Brain microvascular endothelial cell (primary cell): ENCODE results near the gene SRCAP.

Experiments used
- DNase-seq: peaks from one replicate; pipeline ENCODE4 v3.0.0-alpha.2; 2020
- H3K27ac ChIP-seq: fragments of 250-450 bp; sonication (Bioruptor Pico); 2 replicates; pipeline ENCODE4 v1.5.1; 2020; ENCODE audit warnings: mild to moderate bottlenecking, moderate library complexity
- H3K27me3 ChIP-seq: fragments of 250-450 bp; sonication (Bioruptor Pico); replicated peaks from 2 replicates; pipeline ENCODE4 v1.5.1; 2020; ENCODE audit warnings: mild to moderate bottlenecking
- H3K36me3 ChIP-seq: fragments of 250-450 bp; sonication (Bioruptor Pico); replicated peaks from 2 replicates; pipeline ENCODE4 v1.5.1; 2020; ENCODE audit warnings: mild to moderate bottlenecking
- H3K4me3 ChIP-seq: 2 replicates; pipeline ENCODE4 v1.5.1; 2011; ENCODE audit warnings: low read depth, mild to moderate bottlenecking, control low read depth, low read length, moderate library complexity
- CTCF ChIP-seq: IDR thresholded peaks from 2 replicates; pipeline ENCODE4 v1.5.1; 2011; ENCODE audit warnings: low read depth, mild to moderate bottlenecking, moderate library complexity, low read length, control low read depth, inconsistent platforms; ENCODE audit errors: missing control alignments
- in situ Hi-C: cut with HindIII; loops from 2 replicates; pipeline ENCODE4 v1.10.0; 2017; ENCODE audit warnings: low sequenced_read_pairs, low pct_ligation_motif_present

Gene SRCAP

DNA sequence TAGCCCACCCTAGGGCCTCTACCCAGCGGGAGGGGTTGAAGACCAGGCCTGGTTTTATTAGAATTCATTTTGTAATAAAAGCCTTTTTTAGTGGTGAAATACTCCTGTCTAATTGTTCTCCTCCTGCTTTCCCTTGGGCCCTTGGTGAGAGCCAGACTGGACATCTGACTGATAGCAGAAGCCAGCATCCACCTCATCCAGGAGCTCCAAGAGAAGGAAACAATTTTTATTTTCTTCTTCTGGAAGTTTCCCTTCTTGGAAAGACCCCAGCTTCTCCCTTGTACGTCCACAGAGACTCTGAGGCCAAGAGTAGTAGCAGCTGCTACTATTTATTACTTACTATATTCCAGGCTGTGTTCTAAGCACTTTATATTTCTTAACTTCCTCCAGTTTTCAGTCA, 45.2 kb downstream of the SRCAP start:
- no peak for TF ChIP-seq CTCF
- H3K36me3 ChIP-seq = peaks cover 43% of the 10 kb centered on the region
- H3K4me3 ChIP-seq = no peak overlapping the region
- in situ Hi-C loops = no loop called here
- no peaks in the 10 kb centered on the region for H3K27me3 ChIP-seq
- no peak for DNase-seq
- H3K27ac ChIP-seq = no peak overlapping the region

GRCh38 chr16:30745082-30745481, 46.1 kb downstream of the SRCAP start:
- Histone ChIP-seq H3K36me3 (peaks cover 37% of the 10 kb centered on the region), H3K4me3 (no peak overlapping the region), H3K27me3 (no peaks in the 10 kb centered on the region), H3K27ac (no peak overlapping the region)
- in situ Hi-C loops = no loop called here
- no peak for TF ChIP-seq CTCF
- DNase-seq = no peak

DNA sequence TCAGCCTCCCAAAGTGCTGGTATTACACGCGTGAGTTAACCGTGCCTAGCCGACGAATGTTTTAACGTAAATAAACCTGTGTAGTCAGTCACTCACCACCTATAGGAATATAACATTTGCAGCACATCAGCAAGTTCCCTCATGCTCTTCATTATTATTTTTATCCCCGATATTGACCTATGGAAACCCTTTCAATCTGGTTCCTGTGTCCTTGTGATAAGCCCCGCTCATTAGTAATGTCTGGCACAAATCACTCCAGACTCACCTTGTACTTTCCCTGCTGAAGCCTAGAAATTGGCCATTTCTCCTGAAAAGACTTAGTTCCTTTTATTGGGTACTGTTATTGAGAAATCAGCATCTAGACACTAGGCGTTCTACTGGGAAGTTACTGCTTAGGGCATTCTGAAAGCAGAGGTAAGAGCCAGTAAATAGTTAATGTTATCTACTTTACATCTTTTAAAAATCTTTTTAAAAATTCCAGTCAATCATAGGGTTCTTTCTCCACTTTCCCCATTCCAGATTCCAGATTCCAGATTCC, 47.7 kb downstream of the SRCAP start:
- Histone ChIP-seq H3K4me3 (no peak overlapping the region), H3K27ac (no peak overlapping the region), H3K36me3 (peaks cover 33% of the 10 kb centered on the region), H3K27me3 (no peaks in the 10 kb centered on the region)
- TF ChIP-seq CTCF = no peak
- no peak for DNase-seq
- in situ Hi-C loops = no loop called here

DNA sequence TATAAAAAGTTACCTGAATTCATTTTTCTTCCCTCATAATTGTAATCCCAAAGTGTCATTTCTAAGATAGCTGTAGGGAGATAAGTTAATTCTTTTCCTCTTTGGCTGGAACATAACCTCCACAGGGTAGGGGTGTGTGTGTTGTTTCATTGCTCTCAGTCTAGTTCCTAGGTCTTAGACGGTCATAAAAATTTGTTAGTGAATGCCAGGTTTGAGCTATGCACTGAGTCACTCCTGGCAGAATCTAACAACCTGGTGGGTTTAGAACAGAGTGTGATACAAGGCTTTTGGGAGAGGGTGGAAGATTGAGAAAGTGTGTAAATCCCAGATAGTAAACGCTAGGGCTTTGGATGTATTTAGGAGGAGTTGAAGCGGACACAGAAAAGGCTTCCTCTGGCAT, 48.4 kb downstream of the SRCAP start:
- TF ChIP-seq CTCF = no peak
- H3K27ac ChIP-seq = no peak overlapping the region
- H3K4me3 ChIP-seq = peak overlapping the region; percentile 84
- in situ Hi-C loops = no loop called here
- peaks cover 26% of the 10 kb centered on the region for H3K36me3 ChIP-seq
- DNase-seq = no peak
- no peaks in the 10 kb centered on the region for H3K27me3 ChIP-seq

DNA sequence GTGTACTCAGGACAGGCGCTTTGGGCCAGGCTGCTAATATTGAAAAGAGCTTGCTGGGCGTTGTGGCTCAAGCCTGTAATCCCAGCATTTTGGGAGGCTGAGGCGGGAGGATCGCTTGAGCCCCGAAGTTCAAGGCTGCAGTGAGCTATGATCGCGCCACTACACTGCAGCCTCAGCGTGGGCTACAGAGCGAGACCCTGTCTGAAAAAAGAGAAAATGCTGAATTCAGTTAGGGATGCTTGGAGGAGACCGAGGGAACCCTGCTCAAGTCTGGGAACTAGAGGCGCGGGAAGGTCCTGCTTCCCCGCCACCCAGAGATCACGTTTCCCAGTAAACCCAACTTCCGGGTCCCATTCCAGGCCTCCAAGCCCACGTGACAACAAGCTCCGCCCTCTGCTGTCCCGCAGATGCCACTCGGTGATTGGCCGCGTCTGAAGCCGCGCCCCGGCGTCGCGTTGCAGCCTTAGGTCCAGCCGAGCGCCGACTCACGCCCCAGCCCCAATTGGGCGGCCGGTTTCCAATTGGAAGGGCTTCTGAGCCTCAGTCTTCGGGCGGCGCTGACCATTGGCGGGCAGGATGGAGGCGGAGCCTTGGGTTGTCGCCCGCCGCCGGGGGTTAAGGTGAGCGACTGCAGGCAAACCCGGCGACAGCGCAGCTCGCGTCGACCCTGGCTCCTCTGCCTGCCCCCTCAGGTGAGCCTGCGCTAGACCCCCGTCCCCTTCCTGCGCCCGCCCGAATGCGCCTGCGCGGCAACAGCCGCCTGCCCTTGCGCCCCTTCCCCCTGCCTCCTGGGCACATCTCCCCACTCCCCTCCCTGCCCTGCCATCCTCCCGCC, 49.0 kb downstream of the SRCAP start, which contains the start of gene PHKG2:
Gene PHKG2, plus strand, starts transcription at position 627 of the 835 bp plus-strand sequence. CDS start 396 bp downstream, outside the sequence.
- no peaks in the 10 kb centered on the region for H3K27me3 ChIP-seq
- H3K27ac ChIP-seq = peak within 1 kb of the TSS; percentile 48
- H3K36me3 ChIP-seq = peaks cover 24% of the 10 kb centered on the region
- DNase-seq = peak; percentile 98
- peak within 1 kb of the TSS; percentile 84 for H3K4me3 ChIP-seq
- in situ Hi-C loops = no loop called here
- no peak for TF ChIP-seq CTCF
